PC-3 (cell line): ENCODE measurements around the gene KNTC1.

Experiments used
- EZH2 ChIP-seq: fragments of 300-600 bp; sonication (generic); IDR thresholded peaks from one replicate; pipeline ENCODE4 v1.6.1; 2017; ENCODE audit warnings: antibody characterized with exemption, mild to moderate bottlenecking, low read length; ENCODE audit not compliant: unreplicated experiment
- EZH2phosphoT487 ChIP-seq: fragments of 300-600 bp; sonication (generic); IDR thresholded peaks from 2 replicates; pipeline ENCODE4 v1.6.1; 2018; ENCODE audit warnings: mild to moderate bottlenecking, antibody characterized with exemption, low read length, borderline replicate concordance
- TF ChIP-seq, protein P1 (sequence below): fragments of 300-600 bp; sonication (generic); conservative IDR thresholded peaks from 2 replicates; pipeline ENCODE4 v1.5.1; 2017; ENCODE audit warnings: antibody characterized with exemption, low read depth, mild to moderate bottlenecking, low read length

DNA sequence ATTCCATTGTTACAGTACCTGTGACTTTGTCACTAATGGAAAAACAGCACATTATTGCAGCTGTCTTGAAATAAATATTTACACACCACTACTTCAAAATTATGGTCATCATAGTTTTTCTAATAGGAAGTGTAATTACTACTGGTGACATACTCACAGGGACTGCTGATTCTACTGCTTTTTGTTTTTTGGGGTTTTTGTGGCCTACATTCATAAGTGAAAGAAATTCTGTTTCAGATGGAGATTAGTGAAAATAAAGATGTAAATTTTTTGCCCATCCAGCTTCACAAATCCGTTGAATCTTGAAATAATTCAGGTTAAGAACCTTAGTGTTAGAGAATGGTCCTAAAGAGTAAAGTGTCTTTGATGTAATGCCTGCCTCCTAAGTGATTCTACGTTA lies 17.5 kb downstream of the KNTC1 start:
- TF ChIP-seq, protein P1, sequence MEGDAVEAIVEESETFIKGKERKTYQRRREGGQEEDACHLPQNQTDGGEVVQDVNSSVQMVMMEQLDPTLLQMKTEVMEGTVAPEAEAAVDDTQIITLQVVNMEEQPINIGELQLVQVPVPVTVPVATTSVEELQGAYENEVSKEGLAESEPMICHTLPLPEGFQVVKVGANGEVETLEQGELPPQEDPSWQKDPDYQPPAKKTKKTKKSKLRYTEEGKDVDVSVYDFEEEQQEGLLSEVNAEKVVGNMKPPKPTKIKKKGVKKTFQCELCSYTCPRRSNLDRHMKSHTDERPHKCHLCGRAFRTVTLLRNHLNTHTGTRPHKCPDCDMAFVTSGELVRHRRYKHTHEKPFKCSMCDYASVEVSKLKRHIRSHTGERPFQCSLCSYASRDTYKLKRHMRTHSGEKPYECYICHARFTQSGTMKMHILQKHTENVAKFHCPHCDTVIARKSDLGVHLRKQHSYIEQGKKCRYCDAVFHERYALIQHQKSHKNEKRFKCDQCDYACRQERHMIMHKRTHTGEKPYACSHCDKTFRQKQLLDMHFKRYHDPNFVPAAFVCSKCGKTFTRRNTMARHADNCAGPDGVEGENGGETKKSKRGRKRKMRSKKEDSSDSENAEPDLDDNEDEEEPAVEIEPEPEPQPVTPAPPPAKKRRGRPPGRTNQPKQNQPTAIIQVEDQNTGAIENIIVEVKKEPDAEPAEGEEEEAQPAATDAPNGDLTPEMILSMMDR: no peak
- no peak for TF ChIP-seq EZH2
- no peak for TF ChIP-seq EZH2phosphoT487
